ENCODE results near the gene GGT6. TPM values are rescaled to one million over a fixed set of nuclear protein-coding genes. Genes with fewer than 3 reads are reported as not detected.

The GGT6 gene
- total and polyA plus RNA-seq, 2 experiments from 2014 or later, result not detected

GRCh38 chr17:4557626-4558346 lies 2.6 kb downstream of the GGT6 start:
- no peak overlapping the region for H3K4me3 ChIP-seq
- no peak overlapping the region for H3K27ac ChIP-seq
- H3K9me3 ChIP-seq (ENCODE audit: low read depth), result no peaks in the 10 kb centered on the region
- no peaks in the 10 kb centered on the region for H3K27me3 ChIP-seq
- TF ChIP-seq CTCF (IDR thresholded peaks at IDR 0.05; ENCODE audit: low read depth, low read length), result no peak
- no peak for DNase-seq (ENCODE audit: low read depth in 1 of 2, low spot score in 1 of 2)
- peaks cover 5% of the 10 kb centered on the region for H3K4me1 ChIP-seq (ENCODE audit: low read depth)
- no peaks in the 10 kb centered on the region for H3K36me3 ChIP-seq

- Histone ChIP-seq H3K4me1 (ENCODE audit: low read depth) (peaks cover 5% of the 10 kb centered on the region), H3K27ac (no peak overlapping the region), H3K9me3 (ENCODE audit: low read depth) (no peaks in the 10 kb centered on the region), H3K4me3 (no peak overlapping the region), H3K27me3 (no peaks in the 10 kb centered on the region), H3K36me3 (no peaks in the 10 kb centered on the region)
- TF ChIP-seq CTCF (IDR thresholded peaks at IDR 0.05; ENCODE audit: low read depth, low read length), result no peak
- no peak for DNase-seq (ENCODE audit: low read depth in 1 of 2, low spot score in 1 of 2)
Observed at GRCh38 chr17:4556996-4557395, 3.4 kb downstream of the GGT6 start.

- Histone ChIP-seq H3K4me3 (peak overlapping the region; percentile 73), H3K27me3 (no peaks in the 10 kb centered on the region), H3K27ac (peak overlapping the region; percentile 73), H3K36me3 (no peaks in the 10 kb centered on the region), H3K4me1 (ENCODE audit: low read depth) (peaks cover 5% of the 10 kb centered on the region), H3K9me3 (ENCODE audit: low read depth) (no peaks in the 10 kb centered on the region)
- DNase-seq (ENCODE audit: low read depth in 1 of 2, low spot score in 1 of 2), result no peak
- no peak for TF ChIP-seq CTCF (IDR thresholded peaks at IDR 0.05; ENCODE audit: low read depth, low read length)
Observed at GRCh38 chr17:4555873-4556759, 4.3 kb downstream of the GGT6 start.

- no peaks in the 10 kb centered on the region for H3K9me3 ChIP-seq (ENCODE audit: low read depth)
- TF ChIP-seq CTCF (IDR thresholded peaks at IDR 0.05; ENCODE audit: low read depth, low read length), result peak; percentile 11
- H3K4me1 ChIP-seq (ENCODE audit: low read depth), result peaks cover 5% of the 10 kb centered on the region
- peak; percentile 97 to 99 for DNase-seq (ENCODE audit: low read depth in 1 of 2, low spot score in 1 of 2)
- no peaks in the 10 kb centered on the region for H3K27me3 ChIP-seq
- H3K36me3 ChIP-seq, result peaks cover 4% of the 10 kb centered on the region
- H3K4me3 ChIP-seq, result peak within 1 kb of the TSS; percentile 73
- H3K27ac ChIP-seq, result peak within 1 kb of the TSS; percentile 73
Observed at GRCh38 chr17:4554997-4555799, 5.2 kb downstream of the GGT6 start, which contains the start of gene MYBBP1A. MYBBP1A (minus strand) TSS chr17:4555384; CDS start chr17:4555324, 60 bp downstream.

- TF ChIP-seq CTCF (IDR thresholded peaks at IDR 0.05; ENCODE audit: low read depth, low read length), result no peak
- no peak for DNase-seq (ENCODE audit: low read depth in 1 of 2, low spot score in 1 of 2)
Observed at GRCh38 chr17:4554441-4554996, 5.9 kb downstream of the GGT6 start.

More at GRCh38 chr17:4554441-4554996, 5.9 kb downstream of the GGT6 start:
- H3K27ac ChIP-seq, result no peak overlapping the region
- H3K4me1 ChIP-seq (ENCODE audit: low read depth), result peaks cover 5% of the 10 kb centered on the region
- no peaks in the 10 kb centered on the region for H3K27me3 ChIP-seq
- peak overlapping the region; percentile 73 for H3K4me3 ChIP-seq
- H3K9me3 ChIP-seq (ENCODE audit: low read depth), result no peaks in the 10 kb centered on the region
- peaks cover 4% of the 10 kb centered on the region for H3K36me3 ChIP-seq

Measured in cardiac muscle cell (in vitro differentiated cells and primary cell).